ENCODE results near the gene LGR4.

LGR4 gene

DNA sequence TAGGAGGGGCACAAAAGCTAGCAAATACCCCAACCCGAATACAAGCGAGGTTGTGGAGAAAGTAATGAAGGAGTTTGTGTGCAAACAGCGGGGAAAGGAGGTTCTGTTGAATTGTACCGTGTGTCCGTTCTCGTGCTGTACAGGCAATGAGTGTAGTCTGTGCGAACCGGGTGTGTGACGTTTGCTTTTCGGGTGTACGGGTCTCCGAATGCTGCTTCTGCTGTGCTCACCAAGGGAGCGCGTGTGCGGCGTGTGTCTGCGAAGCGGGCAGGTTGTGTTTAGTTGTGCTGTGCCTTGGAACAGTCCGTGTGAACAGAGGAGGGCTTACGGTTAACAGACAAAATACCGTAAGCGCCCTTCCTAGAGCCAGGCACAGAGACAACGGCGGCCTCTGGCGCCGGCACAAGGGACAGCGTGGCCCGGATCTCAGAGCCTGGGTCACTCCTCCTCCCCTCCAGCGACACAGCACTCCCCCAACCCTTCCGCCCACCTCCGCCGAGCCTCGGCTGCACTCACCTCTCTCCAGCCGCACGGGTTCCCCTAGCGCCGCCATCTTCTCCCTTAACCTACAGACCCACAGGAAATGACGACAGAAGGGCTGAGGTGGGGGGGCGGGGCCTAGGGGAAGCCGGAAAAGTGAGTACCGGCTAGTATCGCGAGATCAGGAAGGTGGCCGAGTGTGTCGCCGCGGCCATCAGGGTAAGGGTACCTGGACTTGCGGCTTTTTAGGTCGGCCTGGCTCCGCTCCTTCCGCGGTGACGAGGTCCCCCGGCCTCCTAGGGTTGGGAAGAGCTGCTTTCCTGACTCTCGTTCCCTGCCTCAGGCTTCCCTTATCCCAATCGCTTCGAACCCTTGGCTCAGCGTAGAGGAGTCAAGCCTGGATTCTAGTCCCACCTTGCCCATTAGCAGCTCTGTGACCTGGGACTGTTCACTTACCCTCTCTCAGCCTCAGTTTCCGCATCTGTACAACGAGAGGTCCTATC lies 33.9 kb upstream of the LGR4 start, which contains the start of gene LIN7C (continued):
- TF ChIP-seq, protein P1, sequence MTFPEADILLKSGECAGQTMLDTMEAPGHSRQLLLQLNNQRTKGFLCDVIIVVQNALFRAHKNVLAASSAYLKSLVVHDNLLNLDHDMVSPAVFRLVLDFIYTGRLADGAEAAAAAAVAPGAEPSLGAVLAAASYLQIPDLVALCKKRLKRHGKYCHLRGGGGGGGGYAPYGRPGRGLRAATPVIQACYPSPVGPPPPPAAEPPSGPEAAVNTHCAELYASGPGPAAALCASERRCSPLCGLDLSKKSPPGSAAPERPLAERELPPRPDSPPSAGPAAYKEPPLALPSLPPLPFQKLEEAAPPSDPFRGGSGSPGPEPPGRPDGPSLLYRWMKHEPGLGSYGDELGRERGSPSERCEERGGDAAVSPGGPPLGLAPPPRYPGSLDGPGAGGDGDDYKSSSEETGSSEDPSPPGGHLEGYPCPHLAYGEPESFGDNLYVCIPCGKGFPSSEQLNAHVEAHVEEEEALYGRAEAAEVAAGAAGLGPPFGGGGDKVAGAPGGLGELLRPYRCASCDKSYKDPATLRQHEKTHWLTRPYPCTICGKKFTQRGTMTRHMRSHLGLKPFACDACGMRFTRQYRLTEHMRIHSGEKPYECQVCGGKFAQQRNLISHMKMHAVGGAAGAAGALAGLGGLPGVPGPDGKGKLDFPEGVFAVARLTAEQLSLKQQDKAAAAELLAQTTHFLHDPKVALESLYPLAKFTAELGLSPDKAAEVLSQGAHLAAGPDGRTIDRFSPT (tag by site-specific recombination; IDR thresholded peaks at IDR 0.05), result no peak
- TF ChIP-seq ZNF341 (tag by site-specific recombination; IDR thresholded peaks at IDR 0.05; ENCODE audit: low read depth) (peak; percentile 49), SCRT2 (tag by site-specific recombination; IDR thresholded peaks at IDR 0.05) (no peak), ZBTB7A (tag by site-specific recombination; IDR thresholded peaks at IDR 0.05; ENCODE audit: low read depth) (no peak), ZNF416 (tag by site-specific recombination; IDR thresholded peaks at IDR 0.05) (no peak), ZNF664 (tag by site-specific recombination; IDR thresholded peaks at IDR 0.05) (no peak), ZBTB20 (tag by site-specific recombination; IDR thresholded peaks at IDR 0.05) (no peak), ZNF48 (tag by site-specific recombination; IDR thresholded peaks at IDR 0.05) (no peak), SP2 (tag by site-specific recombination; IDR thresholded peaks at IDR 0.05) (peak; percentile 80), ZNF169 (tag by site-specific recombination; IDR thresholded peaks at IDR 0.05) (no peak), OSR2 (tag by site-specific recombination; IDR thresholded peaks at IDR 0.05) (no peak), ZNF404 (tag by site-specific recombination; IDR thresholded peaks at IDR 0.05) (no peak), FEZF1 (tag by site-specific recombination; IDR thresholded peaks at IDR 0.05) (0 out of 2 replicates have a peak, but pooled peaks have one; percentile 21), ZBTB21 (tag by site-specific recombination; IDR thresholded peaks at IDR 0.05) (peak; percentile 77), ZNF600 (tag by site-specific recombination; IDR thresholded peaks at IDR 0.05) (no peak), GLIS2 (tag by site-specific recombination; IDR thresholded peaks at IDR 0.05) (no peak), ZBTB17 (tag by site-specific recombination; IDR thresholded peaks at IDR 0.05) (peak; percentile 86), ZNF433 (tag by site-specific recombination; IDR thresholded peaks at IDR 0.05; ENCODE audit: low read depth) (no peak), ZNF610 (tag by site-specific recombination; IDR thresholded peaks at IDR 0.05; ENCODE audit: borderline replicate concordance) (0 out of 2 replicates have a peak, but pooled peaks have one; percentile 36), ZNF768 (tag by site-specific recombination; IDR thresholded peaks at IDR 0.05) (peak; percentile 46; the same call in 1 of the 2 replicates), ZNF221 (tag by site-specific recombination; IDR thresholded peaks at IDR 0.05; ENCODE audit: borderline replicate concordance) (no peak), ZNF510 (tag by site-specific recombination; IDR thresholded peaks at IDR 0.05; ENCODE audit: insufficient replicate concordance) (no peak), ZNF830 (tag by site-specific recombination; IDR thresholded peaks at IDR 0.05; ENCODE audit: low read depth) (no peak), ZNF10 (tag by site-specific recombination; IDR thresholded peaks at IDR 0.05) (peak; percentile 65; the same call in 1 of the 2 replicates), ZNF211 (tag by site-specific recombination; IDR thresholded peaks at IDR 0.05; ENCODE audit: low read depth) (no peak), ZNF544 (tag by site-specific recombination; IDR thresholded peaks at IDR 0.05) (no peak), ZNF785 (tag by site-specific recombination; IDR thresholded peaks at IDR 0.05) (no peak), MEIS1 (CRISPR knock-in tag; IDR thresholded peaks at IDR 0.05; ENCODE audit: borderline replicate concordance) (no peak), ZNF354C (tag by site-specific recombination; IDR thresholded peaks at IDR 0.05; ENCODE audit: borderline replicate concordance, low read depth) (no peak)
- TF ChIP-seq, protein P2, sequence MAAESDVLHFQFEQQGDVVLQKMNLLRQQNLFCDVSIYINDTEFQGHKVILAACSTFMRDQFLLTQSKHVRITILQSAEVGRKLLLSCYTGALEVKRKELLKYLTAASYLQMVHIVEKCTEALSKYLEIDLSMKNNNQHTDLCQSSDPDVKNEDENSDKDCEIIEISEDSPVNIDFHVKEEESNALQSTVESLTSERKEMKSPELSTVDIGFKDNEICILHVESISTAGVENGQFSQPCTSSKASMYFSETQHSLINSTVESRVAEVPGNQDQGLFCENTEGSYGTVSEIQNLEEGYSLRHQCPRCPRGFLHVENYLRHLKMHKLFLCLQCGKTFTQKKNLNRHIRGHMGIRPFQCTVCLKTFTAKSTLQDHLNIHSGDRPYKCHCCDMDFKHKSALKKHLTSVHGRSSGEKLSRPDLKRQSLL (tag by site-specific recombination; IDR thresholded peaks at IDR 0.05), result 0 out of 2 replicates have a peak, but pooled peaks have one; percentile 17
- TF ChIP-seq, protein P3, sequence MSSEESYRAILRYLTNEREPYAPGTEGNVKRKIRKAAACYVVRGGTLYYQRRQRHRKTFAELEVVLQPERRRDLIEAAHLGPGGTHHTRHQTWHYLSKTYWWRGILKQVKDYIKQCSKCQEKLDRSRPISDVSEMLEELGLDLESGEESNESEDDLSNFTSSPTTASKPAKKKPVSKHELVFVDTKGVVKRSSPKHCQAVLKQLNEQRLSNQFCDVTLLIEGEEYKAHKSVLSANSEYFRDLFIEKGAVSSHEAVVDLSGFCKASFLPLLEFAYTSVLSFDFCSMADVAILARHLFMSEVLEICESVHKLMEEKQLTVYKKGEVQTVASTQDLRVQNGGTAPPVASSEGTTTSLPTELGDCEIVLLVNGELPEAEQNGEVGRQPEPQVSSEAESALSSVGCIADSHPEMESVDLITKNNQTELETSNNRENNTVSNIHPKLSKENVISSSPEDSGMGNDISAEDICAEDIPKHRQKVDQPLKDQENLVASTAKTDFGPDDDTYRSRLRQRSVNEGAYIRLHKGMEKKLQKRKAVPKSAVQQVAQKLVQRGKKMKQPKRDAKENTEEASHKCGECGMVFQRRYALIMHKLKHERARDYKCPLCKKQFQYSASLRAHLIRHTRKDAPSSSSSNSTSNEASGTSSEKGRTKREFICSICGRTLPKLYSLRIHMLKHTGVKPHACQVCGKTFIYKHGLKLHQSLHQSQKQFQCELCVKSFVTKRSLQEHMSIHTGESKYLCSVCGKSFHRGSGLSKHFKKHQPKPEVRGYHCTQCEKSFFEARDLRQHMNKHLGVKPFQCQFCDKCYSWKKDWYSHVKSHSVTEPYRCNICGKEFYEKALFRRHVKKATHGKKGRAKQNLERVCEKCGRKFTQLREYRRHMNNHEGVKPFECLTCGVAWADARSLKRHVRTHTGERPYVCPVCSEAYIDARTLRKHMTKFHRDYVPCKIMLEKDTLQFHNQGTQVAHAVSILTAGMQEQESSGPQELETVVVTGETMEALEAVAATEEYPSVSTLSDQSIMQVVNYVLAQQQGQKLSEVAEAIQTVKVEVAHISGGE (tag by site-specific recombination; conservative IDR thresholded peaks at IDR 0.05; ENCODE audit: low read depth), result peak; percentile 77
- TF ChIP-seq, protein P4, sequence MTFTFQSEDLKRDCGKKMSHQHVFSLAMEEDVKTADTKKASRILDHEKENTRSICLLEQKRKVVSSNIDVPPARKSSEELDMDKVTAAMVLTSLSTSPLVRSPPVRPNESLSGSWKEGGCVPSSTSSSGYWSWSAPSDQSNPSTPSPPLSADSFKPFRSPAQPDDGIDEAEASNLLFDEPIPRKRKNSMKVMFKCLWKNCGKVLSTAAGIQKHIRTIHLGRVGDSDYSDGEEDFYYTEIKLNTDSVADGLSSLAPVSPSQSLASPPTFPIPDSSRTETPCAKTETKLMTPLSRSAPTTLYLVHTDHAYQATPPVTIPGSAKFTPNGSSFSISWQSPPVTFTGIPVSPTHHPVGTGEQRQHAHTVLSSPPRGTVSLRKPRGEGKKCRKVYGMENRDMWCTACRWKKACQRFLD (tag by site-specific recombination; IDR thresholded peaks at IDR 0.05), result no peak
